Measurements from ENCODE around the gene HLA-DOB. TPM values are rescaled to one million over a fixed set of nuclear protein-coding genes. Genes with fewer than 3 reads are reported as not detected.

Gene HLA-DOB
- total and polyA plus RNA-seq, 2 donors (not counting 3 experiments of a cell fraction or from before 2014, with no cell fraction given), result 0.46 to 0.54 TPM

DNA sequence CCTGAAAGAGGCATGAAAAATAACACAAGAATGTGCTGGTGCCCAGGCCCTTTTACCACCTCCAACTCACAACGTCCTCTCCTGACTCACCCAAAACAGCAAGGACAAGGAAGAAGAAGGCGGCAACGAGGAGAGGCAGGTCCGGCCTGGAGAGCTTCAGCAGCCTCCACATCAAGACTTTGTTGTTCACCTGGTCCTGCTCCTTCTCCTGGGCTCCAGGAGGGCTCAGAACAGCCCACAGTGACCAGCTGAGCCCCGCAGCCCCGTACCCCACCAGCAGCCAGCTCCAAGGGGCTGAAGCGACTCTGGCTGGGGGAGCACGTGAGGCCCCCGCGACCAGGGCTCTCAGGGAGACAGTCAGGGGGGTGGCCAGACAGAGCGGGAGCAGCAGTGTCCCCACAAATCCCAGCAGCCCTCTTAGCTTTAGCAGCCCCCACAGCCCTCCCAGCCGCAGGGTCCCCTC lies 20.9 kb upstream of the HLA-DOB start:
- peak overlapping the region; percentile 30 to 89 (median 70) for H3K4me3 ChIP-seq (replicated peaks in 1 of 3; ENCODE audit: insufficient read depth in 1 of 3, low read depth in 1 of 3, low read length in 3 of 3)
- no peaks in the 10 kb centered on the region for H4K20me1 ChIP-seq (replicated peaks; ENCODE audit: control insufficient read depth, extremely low read depth, insufficient read depth, low read length)
- dilution Hi-C loops (cut with MboI; ENCODE audit: extremely low pct_ligation_motif_present, low sequenced_read_pairs), result no loop called here
- peak overlapping the region; percentile 23 for H3K27ac ChIP-seq (ENCODE audit: insufficient read depth, low read depth, low read length)
- no TSS peak for BruUV-seq (replicated peaks)
- POLR2A ChIA-PET, result interaction anchor here (0.5 to 1.9 kb wide), 4 partner anchors 16 to 134 kb away, joined by 3 to 16 read pairs (median 10); partner anchors contain the start of genes BRD2, PSMB9 and TAP1
- H3K79me2 ChIP-seq (ENCODE audit: control insufficient read depth, insufficient read depth, low read length), result peaks cover 9% of the 10 kb centered on the region
- H3K36me3 ChIP-seq (ENCODE audit: control insufficient read depth in 2 of 2, extremely low read depth in 1 of 2, insufficient read depth in 2 of 2, low read length in 2 of 2), result peaks cover 0 to 3% of the 10 kb centered on the region in 2 experiments
- CTCF ChIA-PET, result interaction anchor here (0.9 to 11.0 kb wide), 25 partner anchors 11 to 593 kb away, joined by 3 to 397 read pairs (median 11); partner anchors contain the start of genes HLA-DMA, PSMB9 and TAP1
- no peaks in the 10 kb centered on the region for H3K9me1 ChIP-seq (replicated peaks; ENCODE audit: control insufficient read depth, extremely low read depth, insufficient read depth, low read length)
- peak overlapping the region; percentile 82 for H2AFZ ChIP-seq (ENCODE audit: low read depth, low read length)
- no peaks in the 10 kb centered on the region for H3K9me3 ChIP-seq (replicated peaks; ENCODE audit: control insufficient read depth, insufficient read depth, low read length)
- H3K4me2 ChIP-seq (ENCODE audit: insufficient read depth, low read length), result peak overlapping the region; percentile 83
- no peaks in the 10 kb centered on the region for H3K27me3 ChIP-seq (ENCODE audit: control insufficient read depth in 2 of 2, insufficient read depth in 2 of 2, low read length in 2 of 2)
- TF ChIP-seq MYC (IDR thresholded peaks at IDR 0.05; ENCODE audit: low read depth, low read length), result no peak
- no peak for TF ChIP-seq EZH2 (IDR thresholded peaks at IDR 0.05; ENCODE audit: borderline replicate concordance, low read depth, low read length, severe bottlenecking)
- TF ChIP-seq POLR2AphosphoS5 (IDR thresholded peaks at IDR 0.05; ENCODE audit: insufficient read depth, low read depth, low read length), result no peak
- TF ChIP-seq POLR2A (IDR thresholded peaks at IDR 0.05; ENCODE audit: low read depth, low read length), result no peak
- no peak for TF ChIP-seq FOS (IDR thresholded peaks at IDR 0.05; ENCODE audit: borderline replicate concordance, insufficient read depth, low read length)
- TF ChIP-seq CTCF (IDR thresholded peaks at IDR 0.05; ENCODE audit: extremely low read depth in 1 of 2, insufficient read depth in 1 of 2, low read depth in 1 of 2, low read length in 2 of 2), result no peak
- TF ChIP-seq JUN (IDR thresholded peaks at IDR 0.05; ENCODE audit: borderline replicate concordance, insufficient read depth, insufficient read length, low read depth), result no peak
- TF ChIP-seq MAX (IDR thresholded peaks at IDR 0.05; ENCODE audit: insufficient read depth, insufficient read length), result no peak
- TF ChIP-seq GATA2 (IDR thresholded peaks at IDR 0.05; ENCODE audit: insufficient read depth, insufficient read length, low read depth, low read length), result no peak
- peak overlapping the region; percentile 73 for H3K9ac ChIP-seq (replicated peaks; ENCODE audit: extremely low read depth, insufficient read depth, low read length)
- intact Hi-C loops (cut with micrococcal nuclease), result loop anchor here (1.0 to 2.0 kb wide), 3 partner anchors 17 to 147 kb away; partner anchors contain the start of gene PSMB9
- DNase-seq (ENCODE audit: low read depth, low spot score) (no peak), FAIRE-seq (no peak)
- H3K4me1 ChIP-seq (ENCODE audit: control insufficient read depth, extremely low read depth, insufficient read depth, low read length), result peaks cover 7% of the 10 kb centered on the region
